GM21526 (cell line): Measurements from ENCODE around the gene OSMR.
"Not testable (repeated sequence)": the region's sequence is repeated elsewhere in the genome, so short reads cannot be mapped to it uniquely, and the experiment has no call there.

Experiments
- ATAC-seq: cut with Tn5 transposase; IDR thresholded peaks from one replicate; pipeline ENCODE4 v1.9.1; 2021; ENCODE audit warnings: moderate library complexity; ENCODE audit not compliant: unreplicated experiment, low FRiP score

The OSMR gene

GRCh38 chr5:38830521-38831051 is 15.2 kb upstream of the OSMR start:
- ATAC-seq: no peak

- no peak for ATAC-seq
Measured at GRCh38 chr5:38831117-38831516, 14.7 kb upstream of the OSMR start.

- no peak for ATAC-seq
Measured at GRCh38 chr5:38831909-38832308, 13.9 kb upstream of the OSMR start.

- ATAC-seq: no peak
Measured at GRCh38 chr5:38832810-38833209, 13.0 kb upstream of the OSMR start.

- no peak for ATAC-seq
Measured at GRCh38 chr5:38835887-38836286, 9.9 kb upstream of the OSMR start.

- ATAC-seq: no peak
Measured at GRCh38 chr5:38837416-38837815, 8.4 kb upstream of the OSMR start.

GRCh38 chr5:38837932-38838331 is 7.9 kb upstream of the OSMR start:
- ATAC-seq: no peak

GRCh38 chr5:38843665-38844064 is 2.1 kb upstream of the OSMR start:
- no peak for ATAC-seq

GRCh38 chr5:38846379-38847011 is 683 bp downstream of the OSMR start:
- ATAC-seq: no peak

GRCh38 chr5:38847559-38848347 is 1.9 kb downstream of the OSMR start:
- ATAC-seq: no peak

GRCh38 chr5:38848637-38849036 is 2.8 kb downstream of the OSMR start:
- ATAC-seq: no peak

GRCh38 chr5:38851640-38852039 is 5.8 kb downstream of the OSMR start:
- ATAC-seq: not testable (repeated sequence)

- no peak for ATAC-seq
Measured at GRCh38 chr5:38853753-38854470, 8.1 kb downstream of the OSMR start.

GRCh38 chr5:38854907-38855306 is 9.1 kb downstream of the OSMR start:
- no peak for ATAC-seq

GRCh38 chr5:38856660-38857059 is 10.8 kb downstream of the OSMR start:
- no peak for ATAC-seq

GRCh38 chr5:38858839-38859238 is 13.0 kb downstream of the OSMR start:
- no peak for ATAC-seq

GRCh38 chr5:38861986-38862770 is 16.4 kb downstream of the OSMR start:
- ATAC-seq: not testable (repeated sequence)

GRCh38 chr5:38866362-38867031 is 20.7 kb downstream of the OSMR start:
- ATAC-seq: no peak

GRCh38 chr5:38867032-38867398 is 21.2 kb downstream of the OSMR start:
- ATAC-seq: no peak

GRCh38 chr5:38867416-38867815 is 21.6 kb downstream of the OSMR start:
- ATAC-seq: no peak
